Uterus (tissue), 2 donors: ENCODE results near the gene HSD17B7.

Experiments used
- POLR2A ChIP-seq, 2 donors: fragments of 450-650 bp; IDR thresholded peaks; one replicate each; pipeline ENCODE4 v1.6.1; 2016; ENCODE audit warnings: antibody characterized with exemption in 2 of 2, mild to moderate bottlenecking in 1 of 2, moderate library complexity in 1 of 2
- TF ChIP-seq, protein P1 (sequence below), 4 experiments: fragments of 200-600 bp in 2 of 4; fragments of 450-650 bp in 2 of 4; sonication (generic) in 2 of 4; IDR thresholded peaks; one replicate each; pipeline ENCODE4 v1.5.1; 2016 to 2019; ENCODE audit warnings: antibody characterized with exemption in 4 of 4, mild to moderate bottlenecking in 2 of 4, moderate library complexity in 1 of 4

DNA sequence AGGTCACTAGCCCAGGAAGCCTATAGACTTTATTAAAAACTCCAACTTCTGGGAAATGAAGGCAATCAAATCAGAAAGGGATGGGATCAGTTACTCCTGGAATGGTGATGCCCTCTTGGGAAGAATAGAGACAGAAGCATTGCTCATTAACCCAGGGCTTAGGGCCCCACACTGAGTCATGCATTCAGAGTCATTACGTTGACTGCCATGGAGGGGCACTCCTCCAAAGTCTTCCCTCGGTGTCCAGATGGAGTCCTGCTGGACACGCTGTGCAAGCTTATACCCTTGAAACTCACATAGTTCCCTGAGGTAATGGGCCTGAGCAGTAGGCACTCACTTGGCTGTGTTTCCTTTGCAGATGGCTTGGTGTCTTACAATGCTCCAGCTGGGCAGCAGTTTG, 35.2 kb upstream of the HSD17B7 start:
- no peak for TF ChIP-seq POLR2A (IDR thresholded peaks at IDR 0.05)
- TF ChIP-seq, protein P1, sequence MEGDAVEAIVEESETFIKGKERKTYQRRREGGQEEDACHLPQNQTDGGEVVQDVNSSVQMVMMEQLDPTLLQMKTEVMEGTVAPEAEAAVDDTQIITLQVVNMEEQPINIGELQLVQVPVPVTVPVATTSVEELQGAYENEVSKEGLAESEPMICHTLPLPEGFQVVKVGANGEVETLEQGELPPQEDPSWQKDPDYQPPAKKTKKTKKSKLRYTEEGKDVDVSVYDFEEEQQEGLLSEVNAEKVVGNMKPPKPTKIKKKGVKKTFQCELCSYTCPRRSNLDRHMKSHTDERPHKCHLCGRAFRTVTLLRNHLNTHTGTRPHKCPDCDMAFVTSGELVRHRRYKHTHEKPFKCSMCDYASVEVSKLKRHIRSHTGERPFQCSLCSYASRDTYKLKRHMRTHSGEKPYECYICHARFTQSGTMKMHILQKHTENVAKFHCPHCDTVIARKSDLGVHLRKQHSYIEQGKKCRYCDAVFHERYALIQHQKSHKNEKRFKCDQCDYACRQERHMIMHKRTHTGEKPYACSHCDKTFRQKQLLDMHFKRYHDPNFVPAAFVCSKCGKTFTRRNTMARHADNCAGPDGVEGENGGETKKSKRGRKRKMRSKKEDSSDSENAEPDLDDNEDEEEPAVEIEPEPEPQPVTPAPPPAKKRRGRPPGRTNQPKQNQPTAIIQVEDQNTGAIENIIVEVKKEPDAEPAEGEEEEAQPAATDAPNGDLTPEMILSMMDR (IDR thresholded peaks at IDR 0.05): no peak
